H1 (cell line): ENCODE results near the gene TEX2. TPM values are rescaled to one million over a fixed set of nuclear protein-coding genes. Genes with fewer than 3 reads are reported as not detected.
A peak's percentile ranks its signal among the peaks of the same experiment; 100 is the strongest.

Experiments used
- CTCF ChIA-PET: fragments of 300-600 bp; sonication (Branson Sonifier 250); formaldehyde crosslinking; loops from one replicate; lab custom pipeline; 2021; ENCODE audit not compliant: partially characterized antibody; lab: Charles Lee
- POLR2A ChIA-PET: fragments of 300-600 bp; sonication (Branson Sonifier 250); formaldehyde crosslinking; loops from one replicate; lab custom pipeline; 2021; ENCODE audit warnings: inconsistent platforms; ENCODE audit not compliant: partially characterized antibody; lab: Charles Lee
- DNase-seq, 2 experiments: peaks; one replicate each; pipeline versions ENCODE4 v3.0.0 to v3.0.0-alpha.2; 2010 to 2022; ENCODE audit warnings: low spot score in 2 of 2, low read depth in 1 of 2, mixed read lengths in 1 of 2
- FAIRE-seq: peaks from 2 replicates; lab custom pipeline; 2011; peaks lifted over from hg19 to GRCh38; lab: Jason Lieb, UNC
- H2AFZ ChIP-seq: 2 replicates; pipeline ENCODE4 v1.8.1; 2012; ENCODE audit warnings: low read length, inconsistent platforms
- H2AK5ac ChIP-seq: 2 replicates; pipeline ENCODE4 v1.6.1; 2013; ENCODE audit warnings: low read depth, low read length
- H2BK120ac ChIP-seq: replicated peaks from 2 replicates; pipeline ENCODE3; 2013; ENCODE audit warnings: low read depth, low read length, inconsistent platforms
- H2BK12ac ChIP-seq: 2 replicates; pipeline ENCODE4 v1.6.1; 2013; ENCODE audit warnings: low read depth, low read length
- H2BK15ac ChIP-seq: 2 replicates; pipeline ENCODE4 v1.6.1; 2013; ENCODE audit warnings: low read length
- H2BK20ac ChIP-seq: 2 replicates; pipeline ENCODE4 v1.6.1; 2013; ENCODE audit warnings: low read length
- H2BK5ac ChIP-seq: 2 replicates; pipeline ENCODE4 v1.6.1; 2013; ENCODE audit warnings: low read depth, low read length
- H3K14ac ChIP-seq: 2 replicates; pipeline ENCODE4 v1.6.1; 2013; ENCODE audit warnings: inconsistent platforms; ENCODE audit not compliant: insufficient read length
- H3K18ac ChIP-seq: 2 replicates; pipeline ENCODE4 v1.6.1; 2013; ENCODE audit warnings: low read length; ENCODE audit errors: extremely low read depth
- H3K23ac ChIP-seq: 2 replicates; pipeline ENCODE4 v1.6.1; 2013; ENCODE audit warnings: inconsistent platforms; ENCODE audit not compliant: insufficient read length
- H3K23me2 ChIP-seq: 2 replicates; pipeline ENCODE4 v1.6.1; 2013; ENCODE audit warnings: low read depth, low read length
- H3K27ac ChIP-seq: 2 replicates; pipeline ENCODE4 v1.6.1; 2011; ENCODE audit warnings: low read depth, low read length, inconsistent platforms
- H3K27me3 ChIP-seq, 4 experiments: replicated peaks in 1 of 4; 1 replicate in 1 of 4; 2 replicates in 3 of 4; pipeline versions ENCODE4 v1.6.1 to v1.8.1; 2011 to 2013; ENCODE audit warnings: low read length in 3 of 4, mild to moderate bottlenecking in 3 of 4, inconsistent platforms in 2 of 4, mixed read lengths in 2 of 4, moderate library complexity in 1 of 4; ENCODE audit not compliant: control insufficient read depth in 3 of 4, insufficient read depth in 3 of 4; ENCODE audit errors: extremely low read depth in 1 of 4
- H3K36me3 ChIP-seq, 4 experiments: 2 replicates each; pipeline versions ENCODE4 v1.6.1 to v1.8.1; 2011 to 2013; ENCODE audit warnings: mild to moderate bottlenecking in 4 of 4, low read length in 3 of 4, moderate library complexity in 2 of 4, control low read depth in 1 of 4, inconsistent platforms in 1 of 4; ENCODE audit not compliant: insufficient read depth in 4 of 4, control insufficient read depth in 2 of 4
- H3K4ac ChIP-seq: replicated peaks from 2 replicates; pipeline ENCODE3; 2013; ENCODE audit warnings: low read length, low read depth, mixed read lengths, inconsistent platforms; ENCODE audit not compliant: insufficient read length
- H3K4me1 ChIP-seq, 4 experiments: replicated peaks in 1 of 4; 1 replicate in 1 of 4; 2 replicates in 3 of 4; pipeline versions ENCODE4 v1.6.1 to v1.8.1; 2011 to 2013; ENCODE audit warnings: low read length in 3 of 4, inconsistent platforms in 2 of 4, mixed read lengths in 1 of 4; ENCODE audit not compliant: insufficient read depth in 4 of 4, control insufficient read depth in 3 of 4
- H3K4me2 ChIP-seq, 2 experiments: 2 replicates each; pipeline versions ENCODE4 v1.6.1 to v1.8.1; 2011 to 2013; ENCODE audit warnings: low read depth in 2 of 2, low read length in 2 of 2, control low read depth in 1 of 2, inconsistent platforms in 1 of 2, mild to moderate bottlenecking in 1 of 2; ENCODE audit not compliant: insufficient read depth in 1 of 2
- H3K4me3 ChIP-seq, 4 experiments: fragments of 200-600, 300-600 bp in 1 of 4; sonication (generic), shearing (Covaris generic), sonication (Bioruptor Twin) in 1 of 4; 2 replicates each; pipeline versions ENCODE4 v1.5.1 to v1.8.1; 2011 to 2016; ENCODE audit warnings: low read length in 4 of 4, low read depth in 3 of 4, control low read depth in 2 of 4, inconsistent platforms in 2 of 4, mild to moderate bottlenecking in 2 of 4, mixed read lengths in 1 of 4, moderate library complexity in 1 of 4; ENCODE audit not compliant: insufficient read depth in 2 of 4; ENCODE audit errors: extremely low read depth in 1 of 4
- H3K56ac ChIP-seq: replicated peaks from 2 replicates; pipeline ENCODE3; 2013; ENCODE audit warnings: low read depth, mild to moderate bottlenecking, mixed read lengths, low read length, inconsistent platforms; ENCODE audit not compliant: insufficient read length
- H3K79me1 ChIP-seq: 2 replicates; pipeline ENCODE4 v1.6.1; 2013; ENCODE audit warnings: low read depth, low read length, control low read depth
- H3K79me2 ChIP-seq, 2 experiments: 2 replicates each; pipeline versions ENCODE4 v1.6.1 to v1.8.1; 2012 to 2013; ENCODE audit warnings: low read length in 2 of 2, mild to moderate bottlenecking in 2 of 2, inconsistent platforms in 1 of 2; ENCODE audit not compliant: insufficient read depth in 2 of 2, control insufficient read depth in 1 of 2
- H3K9ac ChIP-seq, 4 experiments: replicated peaks in 1 of 4; 1 replicate in 1 of 4; 2 replicates in 3 of 4; pipeline versions ENCODE4 v1.6.1 to v1.8.1; 2011 to 2013; ENCODE audit warnings: low read depth in 3 of 4, low read length in 3 of 4, control low read depth in 2 of 4, mild to moderate bottlenecking in 2 of 4, moderate library complexity in 2 of 4, inconsistent platforms in 1 of 4; ENCODE audit errors: extremely low read depth in 1 of 4
- H3K9me3 ChIP-seq, 2 experiments: 2 replicates each; pipeline versions ENCODE4 v1.6.1 to v1.8.1; 2012 to 2013; ENCODE audit warnings: mild to moderate bottlenecking in 2 of 2, moderate library complexity in 2 of 2, control low read depth in 1 of 2, inconsistent platforms in 1 of 2, low read depth in 1 of 2, low read length in 1 of 2, mixed read lengths in 1 of 2; ENCODE audit not compliant: insufficient read depth in 2 of 2
- H4K20me1 ChIP-seq, 2 experiments: replicated peaks in 1 of 2; 2 replicates each; pipeline versions ENCODE3 to v1.8.1; 2011 to 2013; ENCODE audit warnings: inconsistent platforms in 2 of 2, low read length in 2 of 2, mild to moderate bottlenecking in 1 of 2; ENCODE audit not compliant: insufficient read depth in 2 of 2, control insufficient read depth in 1 of 2
- H4K5ac ChIP-seq: 2 replicates; pipeline ENCODE4 v1.6.1; 2013; ENCODE audit warnings: low read length, low read depth, mixed read lengths, inconsistent platforms; ENCODE audit not compliant: insufficient read length
- H4K8ac ChIP-seq: 2 replicates; pipeline ENCODE4 v1.8.0; 2013; ENCODE audit warnings: mild to moderate bottlenecking, moderate library complexity, low read length, inconsistent platforms; ENCODE audit not compliant: insufficient read depth; ENCODE audit errors: extremely low read depth
- H4K91ac ChIP-seq: replicated peaks from 2 replicates; pipeline ENCODE3; 2013; ENCODE audit warnings: low read length, mixed read lengths, inconsistent platforms; ENCODE audit not compliant: insufficient read length
- JUN ChIP-seq: IDR thresholded peaks from 2 replicates; pipeline ENCODE4 v1.6.1; 2011; ENCODE audit warnings: low read depth, mild to moderate bottlenecking, improper control_type of control experiment, low read length
- JUND ChIP-seq: IDR thresholded peaks from 2 replicates; pipeline ENCODE4 v1.6.1; 2011; ENCODE audit warnings: mild to moderate bottlenecking, improper control_type of control experiment, low read length
- KDM4A ChIP-seq: IDR thresholded peaks from one replicate; pipeline ENCODE4 v1.7.1; 2012; ENCODE audit warnings: low read depth, mild to moderate bottlenecking, moderate library complexity, low read length, inconsistent platforms; ENCODE audit not compliant: severe bottlenecking
- NANOG ChIP-seq: IDR thresholded peaks from 2 replicates; pipeline ENCODE4 v1.6.1; 2011; ENCODE audit warnings: low read length, low read depth, mild to moderate bottlenecking, inconsistent platforms; ENCODE audit not compliant: insufficient read depth, poor library complexity, severe bottlenecking
- PHF8 ChIP-seq: fragments of 200-600 bp; sonication (generic); conservative IDR thresholded peaks from 2 replicates; pipeline ENCODE4 v1.7.1; 2012; ENCODE audit warnings: low read depth, mild to moderate bottlenecking, inconsistent platforms, low read length, moderate library complexity
- RBBP5 ChIP-seq: IDR thresholded peaks from 2 replicates; pipeline ENCODE4 v1.7.1; 2012; ENCODE audit warnings: low read depth, mild to moderate bottlenecking, inconsistent platforms, low read length, moderate library complexity, borderline replicate concordance
- RXRA ChIP-seq: IDR thresholded peaks from 2 replicates; pipeline ENCODE4 v1.6.1; 2011; ENCODE audit warnings: low read depth, mild to moderate bottlenecking, low read length, moderate library complexity; ENCODE audit not compliant: insufficient read depth
- SP1 ChIP-seq: IDR thresholded peaks from 2 replicates; pipeline ENCODE4 v1.6.1; 2011; ENCODE audit warnings: low read depth, low read length
- SRF ChIP-seq: IDR thresholded peaks from 2 replicates; pipeline ENCODE4 v1.6.1; 2011; ENCODE audit warnings: mild to moderate bottlenecking, low read depth, low read length, moderate library complexity
- WGBS, 2 experiments: shearing (Covaris generic) in 1 of 2; methylation state at CpG; one replicate each; pipeline versions ENCODE4 v1.1.6 to v1.1.7; 2013 to 2015; ENCODE audit warnings: low lambda C conversion rate in 2 of 2, mixed read lengths in 2 of 2, inconsistent platforms in 1 of 2, low coverage in 1 of 2, missing lambda C conversion rate in 1 of 2; ENCODE audit not compliant: insufficient replicate concordance in 2 of 2, insufficient coverage in 1 of 2, insufficient read length in 1 of 2; ENCODE audit errors: extremely low coverage in 1 of 2, missing lambda C conversion rate in 1 of 2; 5-methylcytosine and 5-hydroxymethylcytosine counted together
- polyA plus RNA-seq, 7 experiments: library from polyadenylated mRNA; depleted of rRNA in 3 of 7; stranded (reverse) in 5 of 7; unstranded in 2 of 7; fragments of >200 nt in 5 of 7; fragments of 200-250 nt in 2 of 7; gene quantifications; 1 replicate in 5 of 7; 2 replicates in 1 of 7; 4 replicates in 1 of 7; pipeline versions ENCODE4 v1.2.1 to v1.2.3, GENCODE V29; 2011 to 2013; ENCODE audit warnings: missing spikeins in 2 of 7, mixed read lengths in 2 of 7
- total RNA-seq: library from RNA; stranded (reverse); fragmentation: NEBNext Ultra II Directional; extraction: Animal tissue kit (Norgen Biotek cat#: 25700); gene quantifications from 2 replicates; pipeline ENCODE4 v1.2.1, GENCODE V29; 2021
- TF ChIP-seq, protein P1 (sequence below): IDR thresholded peaks from 2 replicates; pipeline ENCODE4 v1.6.1; 2011; ENCODE audit warnings: low read depth, mild to moderate bottlenecking, low read length; ENCODE audit not compliant: insufficient read depth

TEX2 gene
- total and polyA plus RNA-seq, 2 of the 8 experiments (the other 6 are each of a cell fraction or from before 2014, with no cell fraction given): 6.1 to 15.6 TPM

DNA sequence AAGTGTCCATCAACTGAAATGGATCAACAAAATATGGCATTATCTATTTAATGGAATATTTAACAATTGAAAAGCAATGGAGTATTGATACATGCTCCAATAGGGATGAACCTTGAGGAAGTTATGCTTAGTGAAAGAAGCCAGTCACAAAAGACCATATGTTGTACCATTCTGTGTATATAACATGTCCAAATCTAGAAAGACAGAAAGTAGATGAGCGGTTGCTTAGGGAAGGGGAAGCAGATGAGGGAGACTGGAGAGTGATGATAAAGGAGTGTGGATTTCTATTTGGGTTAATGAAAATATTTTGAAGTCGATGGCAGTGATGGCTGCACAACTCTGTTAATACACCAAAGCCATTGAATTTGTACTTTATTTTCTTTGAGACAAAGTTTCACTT, 124.6 kb downstream of the TEX2 start:
- Histone ChIP-seq H2BK5ac (no peak overlapping the region), H3K56ac (no peak overlapping the region), H4K91ac (no peak overlapping the region), H3K27ac (no peak overlapping the region), H3K4me3 (no peak overlapping the region), H2BK12ac (no peak overlapping the region), H3K79me2 (no peaks in the 10 kb centered on the region), H2BK120ac (no peak overlapping the region), H3K23me2 (no peaks in the 10 kb centered on the region), H2BK15ac (no peak overlapping the region), H3K14ac (no peak overlapping the region), H3K9ac (no peak overlapping the region), H3K4me2 (no peak overlapping the region), H3K4me1 (no peaks in the 10 kb centered on the region), H2AK5ac (no peak overlapping the region), H3K79me1 (no peaks in the 10 kb centered on the region), H4K8ac (no peak overlapping the region), H4K20me1 (no peaks in the 10 kb centered on the region), H3K27me3 (no peaks in the 10 kb centered on the region), H3K4ac (no peak overlapping the region), H4K5ac (no peak overlapping the region), H2BK20ac (0 out of 2 replicates have a peak overlapping the region, but pooled peaks have one; percentile 18), H3K18ac (no peak overlapping the region), H3K9me3 (no peaks in the 10 kb centered on the region), H2AFZ (no peak overlapping the region), H3K23ac (no peak overlapping the region), H3K36me3 (no peaks in the 10 kb centered on the region)
- TF ChIP-seq KDM4A (no peak), JUN (no peak), NANOG (no peak), SRF (no peak), RBBP5 (no peak), SP1 (no peak), JUND (no peak), PHF8 (no peak), RXRA (no peak)
- TF ChIP-seq, protein P1, sequence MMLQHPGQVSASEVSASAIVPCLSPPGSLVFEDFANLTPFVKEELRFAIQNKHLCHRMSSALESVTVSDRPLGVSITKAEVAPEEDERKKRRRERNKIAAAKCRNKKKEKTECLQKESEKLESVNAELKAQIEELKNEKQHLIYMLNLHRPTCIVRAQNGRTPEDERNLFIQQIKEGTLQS: no peak
- 93% methylated on average over 2 of the region's 2 CpGs; no CpG with 5 or more reads in 1 of the 2 experiments for WGBS, 2 experiments
- ChIA-PET POLR2A (interaction anchor here (1.4 kb wide), 1 partner anchor 9 kb away, joined by 3 read pairs; no protein-coding TSS in a partner anchor), CTCF (interaction anchor here (9.5 to 14.4 kb wide), 2 partner anchors 80 to 111 kb away, joined by 202 to 238 read pairs; no protein-coding TSS in a partner anchor)
- no peak for DNase-seq
- no peak for FAIRE-seq
